WERI-Rb-1 (cell line): ENCODE measurements around the gene TRRAP.

Experiments
- DNase-seq: peaks from one replicate; pipeline ENCODE4 v3.0.0-alpha.2; 2020
- H3K27ac ChIP-seq: fragments of 250-450 bp; sonication (Bioruptor Pico); 2 replicates; pipeline ENCODE4 v1.5.1; 2020; ENCODE audit warnings: mild to moderate bottlenecking, moderate library complexity
- H3K27me3 ChIP-seq: fragments of 250-450 bp; sonication (Bioruptor Pico); 2 replicates; pipeline ENCODE4 v1.5.1; 2021; ENCODE audit warnings: mild to moderate bottlenecking, low read depth, moderate library complexity; ENCODE audit not compliant: insufficient read depth, severe bottlenecking
- H3K36me3 ChIP-seq: fragments of 250-450 bp; sonication (Bioruptor Pico); 2 replicates; pipeline ENCODE4 v1.5.1; 2020; ENCODE audit warnings: mild to moderate bottlenecking, moderate library complexity
- H3K4me3 ChIP-seq: 2 replicates; pipeline ENCODE4 v1.5.1; 2011; ENCODE audit warnings: low read depth, mild to moderate bottlenecking, control low read depth, low read length
- H3K9me3 ChIP-seq: fragments of 250-450 bp; sonication (Bioruptor Pico); 2 replicates; pipeline ENCODE4 v1.5.1; 2021; ENCODE audit warnings: mild to moderate bottlenecking, moderate library complexity; ENCODE audit not compliant: severe bottlenecking
- CTCF ChIP-seq: IDR thresholded peaks from 2 replicates; pipeline ENCODE4 v1.5.1; 2011; ENCODE audit warnings: low read depth, mild to moderate bottlenecking, control low read depth, inconsistent platforms, low read length

Gene TRRAP

DNA sequence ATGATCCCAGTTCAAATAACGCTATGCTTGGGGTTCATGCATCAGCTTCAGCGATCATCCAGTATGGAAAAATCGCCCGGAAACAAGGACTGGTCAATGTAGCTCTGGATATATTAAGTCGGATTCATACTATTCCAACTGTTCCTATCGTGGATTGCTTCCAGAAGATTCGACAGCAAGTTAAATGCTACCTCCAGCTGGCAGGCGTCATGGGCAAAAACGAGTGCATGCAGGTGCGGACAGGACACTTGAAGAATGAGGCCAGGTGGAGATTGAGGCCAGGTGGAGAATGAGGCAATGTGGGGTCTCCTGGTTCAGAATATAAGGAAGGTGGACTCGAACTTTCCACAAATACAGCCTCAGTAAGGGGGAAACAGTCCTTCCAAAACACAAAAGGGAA lies 105.8 kb downstream of the TRRAP start:
- no peak for DNase-seq
- Histone ChIP-seq H3K9me3 (no peaks in the 10 kb centered on the region), H3K36me3 (peaks cover 89% of the 10 kb centered on the region), H3K4me3 (no peak overlapping the region), H3K27ac (no peak overlapping the region), H3K27me3 (no peaks in the 10 kb centered on the region)
- TF ChIP-seq CTCF: no peak

DNA sequence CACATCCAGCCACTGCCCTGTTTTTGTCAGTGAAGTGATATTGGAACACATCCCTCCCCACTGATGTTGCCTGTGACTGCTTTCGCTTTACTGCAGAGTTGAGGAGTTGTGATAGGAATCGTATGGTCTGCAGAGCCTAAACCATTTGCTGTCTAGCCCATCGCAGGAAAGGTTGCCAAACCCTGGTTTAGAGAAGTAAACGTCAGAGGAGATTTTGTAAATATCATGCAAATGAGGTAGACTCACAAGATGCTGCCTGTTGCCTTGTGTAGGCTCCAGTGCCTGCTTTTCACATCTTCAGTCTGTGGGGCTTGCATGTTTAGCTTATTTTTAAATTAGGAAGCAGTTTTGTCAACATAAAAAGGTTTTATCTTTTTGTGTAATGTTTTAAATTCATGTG lies 107.1 kb downstream of the TRRAP start:
- no peak for DNase-seq
- Histone ChIP-seq H3K4me3 (no peak overlapping the region), H3K9me3 (no peaks in the 10 kb centered on the region), H3K27me3 (no peaks in the 10 kb centered on the region), H3K36me3 (peaks cover 89% of the 10 kb centered on the region), H3K27ac (no peak overlapping the region)
- no peak for TF ChIP-seq CTCF

- no peaks in the 10 kb centered on the region for H3K27me3 ChIP-seq
- peaks cover 89% of the 10 kb centered on the region for H3K36me3 ChIP-seq
- H3K4me3 ChIP-seq: no peak overlapping the region
- no peak for DNase-seq
- no peaks in the 10 kb centered on the region for H3K9me3 ChIP-seq
- H3K27ac ChIP-seq: no peak overlapping the region
- no peak for TF ChIP-seq CTCF
These were observed 107.6 kb downstream of the TRRAP start for GRCh38 chr7:98985945-98986344.

GRCh38 chr7:98988641-98989040 lies 110.3 kb downstream of the TRRAP start:
- H3K9me3 ChIP-seq: no peaks in the 10 kb centered on the region
- H3K27ac ChIP-seq: no peak overlapping the region
- no peaks in the 10 kb centered on the region for H3K27me3 ChIP-seq
- no peak for DNase-seq
- peaks cover 89% of the 10 kb centered on the region for H3K36me3 ChIP-seq
- TF ChIP-seq CTCF: no peak
- no peak overlapping the region for H3K4me3 ChIP-seq

DNA sequence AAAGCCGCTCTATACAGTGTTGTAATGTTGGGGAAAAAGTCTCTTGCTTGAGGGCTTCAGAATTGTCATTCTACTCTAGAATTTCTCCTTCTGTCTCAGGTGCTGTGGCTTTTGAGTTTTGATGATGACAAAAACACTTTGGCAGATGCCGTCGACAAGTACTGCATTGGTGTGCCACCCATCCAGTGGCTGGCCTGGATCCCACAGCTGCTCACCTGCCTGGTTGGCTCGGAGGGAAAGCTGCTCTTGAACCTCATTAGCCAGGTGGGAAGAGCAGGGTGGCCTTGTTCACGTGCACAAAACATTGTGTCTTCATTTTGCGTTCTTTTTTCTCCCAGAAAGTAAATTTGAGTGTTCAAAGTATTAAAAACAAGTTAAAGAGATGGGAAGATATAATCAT lies 112.0 kb downstream of the TRRAP start:
- Histone ChIP-seq H3K4me3 (no peak overlapping the region), H3K36me3 (peaks cover 88% of the 10 kb centered on the region), H3K27ac (no peak overlapping the region), H3K27me3 (no peaks in the 10 kb centered on the region), H3K9me3 (no peaks in the 10 kb centered on the region)
- DNase-seq: no peak
- no peak for TF ChIP-seq CTCF

DNA sequence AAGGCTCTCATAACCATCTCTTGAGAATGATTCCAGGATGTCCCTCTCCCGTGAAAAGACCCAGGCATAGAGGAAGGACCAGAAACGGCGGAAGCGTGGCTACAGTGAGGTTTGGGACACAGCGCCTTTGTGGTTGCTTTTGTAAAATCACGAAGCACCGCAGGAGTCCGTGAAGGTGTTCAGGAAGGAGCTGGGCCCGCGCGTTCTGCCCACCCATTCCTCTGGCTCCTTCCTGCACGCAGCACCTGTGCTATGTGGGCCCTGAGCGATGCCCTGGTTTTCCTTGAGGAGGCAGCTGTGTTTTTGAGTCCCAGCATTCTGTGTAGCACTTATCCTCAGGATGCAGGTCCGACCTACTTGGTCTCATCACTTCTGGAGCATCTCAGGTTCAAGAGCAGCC lies 112.8 kb downstream of the TRRAP start:
- H3K4me3 ChIP-seq: no peak overlapping the region
- H3K9me3 ChIP-seq: no peaks in the 10 kb centered on the region
- no peaks in the 10 kb centered on the region for H3K27me3 ChIP-seq
- TF ChIP-seq CTCF: no peak
- no peak for DNase-seq
- peaks cover 83% of the 10 kb centered on the region for H3K36me3 ChIP-seq
- no peak overlapping the region for H3K27ac ChIP-seq
